Osteoblast (primary cell): Measurements from ENCODE around the gene LILRB3. TPM values are rescaled to one million over a fixed set of nuclear protein-coding genes. Genes with fewer than 3 reads are reported as not detected.
"Not testable (repeated sequence)": the region's sequence is repeated elsewhere in the genome, so short reads cannot be mapped to it uniquely, and the experiment has no call there.

ENCODE experiments used
- DNase-seq: peaks from one replicate; pipeline ENCODE4 v3.0.0; 2011; ENCODE audit warnings: low spot score, mixed read lengths; ENCODE audit not compliant: insufficient read length; ENCODE audit errors: missing footprints
- H2AFZ ChIP-seq: 2 replicates; pipeline ENCODE4 v1.6.0; 2011; ENCODE audit warnings: mild to moderate bottlenecking, low read length
- H3K27ac ChIP-seq: 2 replicates; pipeline ENCODE4 v1.5.1; 2011; ENCODE audit warnings: mild to moderate bottlenecking, low read depth, low read length, moderate library complexity
- H3K27me3 ChIP-seq: 2 replicates; pipeline ENCODE4 v1.6.0; 2012; ENCODE audit warnings: mild to moderate bottlenecking, control low read depth, inconsistent platforms, low read length, moderate library complexity; ENCODE audit not compliant: insufficient read depth
- H3K36me3 ChIP-seq: 2 replicates; pipeline ENCODE4 v1.5.1; 2011; ENCODE audit warnings: mild to moderate bottlenecking, low read length, control low read depth, moderate library complexity; ENCODE audit not compliant: insufficient read depth
- H3K4me1 ChIP-seq: 2 replicates; pipeline ENCODE4 v1.5.1; 2011; ENCODE audit warnings: mild to moderate bottlenecking, low read length, control low read depth, moderate library complexity; ENCODE audit not compliant: insufficient read depth
- H3K4me2 ChIP-seq: 2 replicates; pipeline ENCODE4 v1.6.0; 2011; ENCODE audit warnings: mild to moderate bottlenecking, low read length; ENCODE audit not compliant: insufficient read depth
- H3K4me3 ChIP-seq: fragments of 200-600 bp; sonication (generic); 3 replicates; pipeline ENCODE4 v1.5.1; 2012; ENCODE audit warnings: mild to moderate bottlenecking, low read length, inconsistent platforms; ENCODE audit not compliant: insufficient read depth
- H3K79me2 ChIP-seq: 2 replicates; pipeline ENCODE4 v1.6.0; 2012; ENCODE audit warnings: mild to moderate bottlenecking, low read length, control low read depth, inconsistent platforms; ENCODE audit not compliant: insufficient read depth
- H3K9me3 ChIP-seq: 2 replicates; pipeline ENCODE4 v1.5.1; 2011; ENCODE audit warnings: low read depth, low read length, control low read depth
- H4K20me1 ChIP-seq: 2 replicates; pipeline ENCODE4 v1.6.0; 2012; ENCODE audit warnings: mild to moderate bottlenecking, low read length, control low read depth; ENCODE audit not compliant: insufficient read depth
- CTCF ChIP-seq: IDR thresholded peaks from 2 replicates; pipeline ENCODE4 v1.5.1; 2011; ENCODE audit warnings: mild to moderate bottlenecking, low read depth, low read length, moderate library complexity; ENCODE audit errors: extremely low read depth
- total RNA-seq: library from RNA; depleted of rRNA; stranded (reverse); fragments of >200 nt; gene quantifications from 2 replicates; pipeline ENCODE4 v1.2.3, GENCODE V29; 2012

Gene LILRB3
- total RNA-seq, 1 donor: not detected

DNA sequence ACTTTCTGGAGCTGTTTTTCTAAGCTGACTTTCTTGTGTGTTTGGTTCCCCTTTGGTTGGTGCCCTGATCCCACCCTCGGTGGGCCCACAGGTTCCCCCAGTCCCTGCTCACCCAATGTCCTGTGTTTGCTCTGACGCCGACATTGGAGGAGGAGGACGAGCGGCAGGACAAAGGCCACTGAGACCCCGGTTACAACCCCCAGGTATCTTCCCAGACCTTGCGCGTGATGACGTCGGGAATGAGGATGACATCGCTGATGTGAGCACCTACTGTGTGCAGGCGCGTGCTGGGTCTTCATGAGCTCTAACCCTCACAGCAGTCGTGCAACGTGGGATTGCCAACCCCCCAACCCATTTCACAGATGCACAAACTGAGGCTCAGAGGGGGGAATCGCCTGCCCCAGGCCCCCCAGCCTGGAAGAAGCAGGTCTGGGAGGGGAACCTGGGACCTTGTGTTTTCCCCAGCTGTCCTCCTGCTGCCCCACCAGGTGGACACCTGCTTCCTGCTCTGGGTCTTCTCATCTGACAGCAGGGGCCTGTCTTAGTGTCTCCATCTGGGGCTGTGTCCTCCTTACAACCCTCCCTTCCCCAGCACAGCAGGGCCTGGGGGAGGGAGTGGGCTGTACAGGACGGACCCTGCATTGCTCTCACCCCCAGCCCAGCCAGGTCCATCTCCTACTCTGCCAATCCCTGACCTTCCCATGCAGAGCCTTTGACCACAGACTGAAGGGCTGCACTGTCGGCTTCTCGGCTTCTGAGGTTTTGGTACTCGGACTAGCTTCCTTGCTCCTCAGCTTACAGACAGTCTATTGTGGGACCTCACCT is 24.5 kb upstream of the LILRB3 start:
- Histone ChIP-seq H3K27me3 (no peaks in the 10 kb centered on the region), H3K4me1 (peaks cover 3% of the 10 kb centered on the region), H3K27ac (no peak overlapping the region), H3K9me3 (no peaks in the 10 kb centered on the region), H3K79me2 (no peaks in the 10 kb centered on the region), H3K36me3 (no peaks in the 10 kb centered on the region), H3K4me2 (peak overlapping the region; percentile 69), H2AFZ (peak overlapping the region; percentile 58), H4K20me1 (no peaks in the 10 kb centered on the region), H3K4me3 (peak overlapping the region; percentile 39)
- no peak for TF ChIP-seq CTCF
- peak; percentile 80 for DNase-seq

GRCh38 chr19:54245936-54246335 is 23.1 kb upstream of the LILRB3 start:
- Histone ChIP-seq H3K4me3 (no peak overlapping the region), H3K27me3 (no peaks in the 10 kb centered on the region), H3K27ac (no peak overlapping the region), H4K20me1 (no peaks in the 10 kb centered on the region), H3K9me3 (no peaks in the 10 kb centered on the region), H2AFZ (no peak overlapping the region), H3K36me3 (no peaks in the 10 kb centered on the region), H3K79me2 (no peaks in the 10 kb centered on the region), H3K4me1 (peaks cover 3% of the 10 kb centered on the region), H3K4me2 (no peak overlapping the region)
- TF ChIP-seq CTCF: no peak
- DNase-seq: peak; percentile 35

- not testable (repeated sequence) for H3K4me3 ChIP-seq, H2AFZ ChIP-seq, DNase-seq, H4K20me1 ChIP-seq, H3K79me2 ChIP-seq, H3K4me2 ChIP-seq, H3K4me1 ChIP-seq, H3K27me3 ChIP-seq, H3K27ac ChIP-seq, H3K9me3 ChIP-seq, H3K36me3 ChIP-seq
Observed at GRCh38 chr19:54243809-54244208, 21.0 kb upstream of the LILRB3 start.

GRCh38 chr19:54242646-54243045 is 19.8 kb upstream of the LILRB3 start, which contains the start of gene LILRA6:
Gene LILRA6, minus strand, starts transcription at chr19:54242790.
- H2AFZ ChIP-seq, H3K27ac ChIP-seq, H3K4me3 ChIP-seq, H3K9me3 ChIP-seq, H3K36me3 ChIP-seq, H4K20me1 ChIP-seq, H3K4me2 ChIP-seq, H3K27me3 ChIP-seq, H3K79me2 ChIP-seq, H3K4me1 ChIP-seq, DNase-seq: not testable (repeated sequence)

GRCh38 chr19:54242234-54242633 is 19.4 kb upstream of the LILRB3 start:
- H3K36me3 ChIP-seq, H2AFZ ChIP-seq, H3K4me3 ChIP-seq, H3K79me2 ChIP-seq, H4K20me1 ChIP-seq, H3K27ac ChIP-seq, DNase-seq, H3K27me3 ChIP-seq, H3K9me3 ChIP-seq, H3K4me1 ChIP-seq, H3K4me2 ChIP-seq: not testable (repeated sequence)

DNA sequence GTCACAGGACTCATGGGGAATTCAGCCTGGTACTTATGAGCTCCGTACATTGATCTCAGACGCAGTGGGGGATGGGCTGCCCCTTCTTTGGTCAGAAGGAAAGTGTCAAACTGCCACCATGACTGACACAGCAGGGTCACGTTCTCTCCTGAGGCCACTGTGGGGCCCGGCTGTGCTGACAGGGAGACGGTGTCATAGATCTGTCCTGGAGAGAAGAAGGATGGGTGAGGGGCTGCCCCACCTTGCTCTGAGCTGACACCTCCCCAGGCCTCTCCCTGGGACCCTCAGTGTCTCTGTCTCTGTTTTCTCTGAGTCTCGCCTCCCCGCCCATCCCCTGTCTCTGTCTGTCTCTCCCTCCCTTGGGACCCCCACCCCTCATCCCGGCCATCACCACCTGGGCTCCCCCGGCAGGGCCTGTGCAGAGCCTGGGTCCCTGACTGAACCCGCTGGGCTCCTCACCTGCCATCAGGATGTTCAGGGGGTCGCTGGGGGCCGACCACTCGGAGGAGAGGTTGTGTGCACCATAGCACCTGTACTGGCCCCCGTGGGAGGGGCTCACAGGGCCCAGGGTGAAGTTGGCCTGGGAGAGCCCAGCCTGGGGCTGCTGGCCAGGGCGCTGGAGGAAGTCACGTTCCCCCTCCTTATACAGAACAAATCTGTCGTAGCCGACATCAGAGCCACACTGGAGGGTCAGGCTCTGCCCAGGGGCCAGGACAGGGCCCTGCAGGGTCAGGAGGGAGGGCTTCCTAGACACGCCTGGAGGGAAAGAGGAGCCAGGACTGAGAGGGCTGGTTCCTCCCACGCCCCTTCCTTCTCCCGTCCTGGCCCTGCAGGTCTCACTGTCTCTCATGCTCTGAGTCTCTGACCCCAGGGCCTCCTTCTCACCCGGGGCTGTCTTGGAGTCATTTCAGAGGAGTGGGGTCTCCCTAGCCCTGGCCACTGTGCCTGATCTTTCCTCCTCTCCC is 17.8 kb upstream of the LILRB3 start:
- not testable (repeated sequence) for H3K9me3 ChIP-seq, H3K36me3 ChIP-seq

More for the DNA sequence above, 17.8 kb upstream of the LILRB3 start:
- not testable (repeated sequence) for H3K4me3 ChIP-seq, H3K79me2 ChIP-seq, H2AFZ ChIP-seq, DNase-seq, H3K27ac ChIP-seq, H3K27me3 ChIP-seq, H3K4me2 ChIP-seq, H4K20me1 ChIP-seq, H3K4me1 ChIP-seq
